Measurements from ENCODE around the gene TCTN1. TPM values are rescaled to one million over a fixed set of nuclear protein-coding genes. Genes with fewer than 3 reads are reported as not detected.
A peak's percentile ranks its signal among the peaks of the same experiment; 100 is the strongest.
"Not testable (repeated sequence)": the region's sequence is repeated elsewhere in the genome, so short reads cannot be mapped to it uniquely, and the experiment has no call there.

Gene TCTN1
- total RNA-seq, 2 donors from 2014 or later, result 40.9 to 42.0 TPM

DNA sequence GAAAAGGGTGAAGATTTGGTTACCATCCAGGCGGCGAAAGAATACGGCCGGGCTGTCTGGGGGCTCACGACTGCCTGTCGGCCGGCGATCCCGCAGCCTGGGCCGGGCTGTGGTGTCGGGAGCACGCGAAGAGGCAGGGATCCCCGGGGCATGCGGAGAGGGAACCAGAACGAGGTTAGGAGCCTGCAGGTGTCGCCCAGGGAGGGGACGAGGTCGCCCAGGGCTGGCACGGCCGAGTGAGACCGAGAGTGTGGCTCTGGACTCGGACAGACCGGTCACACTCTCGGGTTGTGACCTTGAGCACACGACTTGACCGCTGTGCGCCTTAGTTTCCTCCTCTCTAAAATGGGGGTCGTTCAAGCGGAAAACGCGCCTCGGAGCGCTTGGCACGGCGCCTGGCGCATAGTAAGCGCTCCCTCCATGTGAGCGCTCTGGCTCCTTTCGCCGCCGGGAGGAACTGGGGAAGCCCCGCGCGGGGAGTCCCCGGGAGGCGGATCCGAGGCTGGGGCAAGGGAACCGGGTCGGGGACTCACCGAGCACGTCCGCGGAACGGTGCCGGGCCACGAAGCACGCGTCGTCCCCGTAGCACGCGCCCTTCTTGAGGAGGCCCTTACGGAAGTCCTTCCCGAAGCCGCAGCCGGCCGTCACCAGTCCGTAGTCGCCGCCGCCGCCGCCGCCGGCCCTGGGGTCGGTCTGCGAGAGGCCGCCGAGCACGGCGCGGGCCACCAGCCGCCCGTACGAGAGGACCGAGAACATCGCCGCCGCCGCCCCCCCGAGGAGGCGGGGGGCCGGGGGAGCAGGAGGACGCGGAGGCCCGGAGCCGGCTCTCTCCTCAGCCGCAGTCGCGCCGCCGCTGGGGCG lies 31.4 kb upstream of the TCTN1 start:
- Histone ChIP-seq H3K36me3 (no peaks in the 10 kb centered on the region), H3K27ac (peak overlapping the region; percentile 60 to 87), H3K4me1 (ENCODE audit: control insufficient read depth in 1 of 2, low read depth in 2 of 2) (peaks cover 37 to 42% of the 10 kb centered on the region in 2 donors), H3K27me3 (replicated peaks; ENCODE audit: insufficient read depth) (no peaks in the 10 kb centered on the region), H3K9me3 (no peaks in the 10 kb centered on the region), H3K4me3 (peak overlapping the region; percentile 82)
- DNase-seq (ENCODE audit: low spot score), result no peak
- TF ChIP-seq, protein P1, sequence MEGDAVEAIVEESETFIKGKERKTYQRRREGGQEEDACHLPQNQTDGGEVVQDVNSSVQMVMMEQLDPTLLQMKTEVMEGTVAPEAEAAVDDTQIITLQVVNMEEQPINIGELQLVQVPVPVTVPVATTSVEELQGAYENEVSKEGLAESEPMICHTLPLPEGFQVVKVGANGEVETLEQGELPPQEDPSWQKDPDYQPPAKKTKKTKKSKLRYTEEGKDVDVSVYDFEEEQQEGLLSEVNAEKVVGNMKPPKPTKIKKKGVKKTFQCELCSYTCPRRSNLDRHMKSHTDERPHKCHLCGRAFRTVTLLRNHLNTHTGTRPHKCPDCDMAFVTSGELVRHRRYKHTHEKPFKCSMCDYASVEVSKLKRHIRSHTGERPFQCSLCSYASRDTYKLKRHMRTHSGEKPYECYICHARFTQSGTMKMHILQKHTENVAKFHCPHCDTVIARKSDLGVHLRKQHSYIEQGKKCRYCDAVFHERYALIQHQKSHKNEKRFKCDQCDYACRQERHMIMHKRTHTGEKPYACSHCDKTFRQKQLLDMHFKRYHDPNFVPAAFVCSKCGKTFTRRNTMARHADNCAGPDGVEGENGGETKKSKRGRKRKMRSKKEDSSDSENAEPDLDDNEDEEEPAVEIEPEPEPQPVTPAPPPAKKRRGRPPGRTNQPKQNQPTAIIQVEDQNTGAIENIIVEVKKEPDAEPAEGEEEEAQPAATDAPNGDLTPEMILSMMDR (IDR thresholded peaks at IDR 0.05), result no peak
- ATAC-seq (ENCODE audit: insufficient number of reproducible peaks, low FRiP score, low read depth), result peak; percentile 39

- Histone ChIP-seq H3K9me3 (no peaks in the 10 kb centered on the region), H3K4me1 (ENCODE audit: control insufficient read depth in 1 of 2, low read depth in 2 of 2) (peaks cover 31 to 42% of the 10 kb centered on the region in 2 donors)
- TF ChIP-seq, protein P1 (IDR thresholded peaks at IDR 0.05), result no peak
These were observed 30.5 kb upstream of the TCTN1 start, which contains the start of gene PPTC7 for GRCh38 chr12:110583137-110584059. TSS of gene PPTC7 (minus strand) at chr12:110583318. CDS start at chr12:110583031, 287 bp downstream.

GRCh38 chr12:110585231-110585799 lies 28.6 kb upstream of the TCTN1 start:
- DNase-seq (ENCODE audit: low spot score), result peak; percentile 28
- ATAC-seq (ENCODE audit: insufficient number of reproducible peaks, low FRiP score, low read depth), result no peak
- Histone ChIP-seq H3K4me1 (ENCODE audit: control insufficient read depth in 1 of 2, low read depth in 2 of 2) (peaks cover 31 to 38% of the 10 kb centered on the region in 2 donors), H3K4me3 (peak overlapping the region; percentile 18), H3K9me3 (no peaks in the 10 kb centered on the region), H3K27ac (peak overlapping the region in 1 of 2 donors; percentile 13), H3K27me3 (replicated peaks; ENCODE audit: insufficient read depth) (no peaks in the 10 kb centered on the region), H3K36me3 (no peaks in the 10 kb centered on the region)
- TF ChIP-seq, protein P1 (IDR thresholded peaks at IDR 0.05), result no peak

More at GRCh38 chr12:110583137-110584059, 30.5 kb upstream of the TCTN1 start, which contains the start of gene PPTC7:
- DNase-seq (ENCODE audit: low spot score) (peak; percentile 90), ATAC-seq (ENCODE audit: insufficient number of reproducible peaks, low FRiP score, low read depth) (peak; percentile 97)
- peak within 1 kb of the TSS; percentile 82 for H3K4me3 ChIP-seq
- H3K27me3 ChIP-seq (replicated peaks; ENCODE audit: insufficient read depth), result no peaks in the 10 kb centered on the region
- H3K36me3 ChIP-seq, result no peaks in the 10 kb centered on the region
- H3K27ac ChIP-seq, result peak within 1 kb of the TSS; percentile 60 to 87

DNA sequence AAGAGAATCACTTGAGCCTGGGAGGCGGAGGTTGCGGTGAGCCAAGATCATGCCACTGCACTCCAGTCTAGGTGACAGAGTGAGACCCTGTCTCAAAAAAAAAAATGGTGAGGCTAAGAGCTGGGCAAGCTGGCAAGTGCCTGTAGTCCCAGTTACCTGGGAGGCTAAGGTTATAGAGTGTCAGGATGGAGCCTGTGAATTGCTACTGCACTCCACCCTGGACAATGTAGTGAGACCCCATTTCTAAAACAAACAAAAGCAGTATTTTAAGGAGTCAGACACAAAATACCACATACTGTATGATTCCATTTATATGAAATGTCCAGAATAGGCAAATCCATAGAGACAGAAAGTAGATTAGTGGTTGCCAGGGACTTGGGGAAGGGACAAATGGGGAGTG lies 26.8 kb upstream of the TCTN1 start:
- not testable (repeated sequence) for DNase-seq (ENCODE audit: low spot score); H3K9me3 ChIP-seq; H3K27ac ChIP-seq; ATAC-seq (ENCODE audit: insufficient number of reproducible peaks, low FRiP score, low read depth); H3K36me3 ChIP-seq; H3K27me3 ChIP-seq (replicated peaks; ENCODE audit: insufficient read depth); H3K4me3 ChIP-seq
- peaks cover 19 to 33% of the 10 kb centered on the region in 2 donors for H3K4me1 ChIP-seq (ENCODE audit: control insufficient read depth in 1 of 2, low read depth in 2 of 2)

DNA sequence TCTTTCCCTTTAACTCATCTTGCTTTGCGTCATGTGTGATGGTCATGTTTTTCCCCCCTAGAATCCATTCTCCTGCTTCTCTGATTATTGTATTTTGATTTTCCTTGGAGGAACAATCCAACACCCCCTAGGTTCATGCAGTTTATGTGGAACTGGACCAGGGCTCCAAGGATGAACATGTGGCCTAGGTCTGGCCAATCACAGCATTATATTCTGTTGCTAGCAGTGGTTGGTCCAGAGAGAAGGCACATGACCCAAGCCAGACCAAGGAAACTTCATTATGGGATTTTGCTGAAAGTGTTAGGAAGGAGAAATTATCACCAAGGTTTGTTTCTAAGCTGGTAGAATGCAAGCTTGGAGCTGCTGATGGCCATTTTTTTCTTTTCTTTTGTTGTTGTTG lies 23.9 kb upstream of the TCTN1 start:
- Histone ChIP-seq H3K4me3 (no peak overlapping the region), H3K27me3 (replicated peaks; ENCODE audit: insufficient read depth) (no peaks in the 10 kb centered on the region), H3K36me3 (no peaks in the 10 kb centered on the region), H3K27ac (peak overlapping the region in 1 of 2 donors; percentile 58), H3K4me1 (ENCODE audit: control insufficient read depth in 1 of 2, low read depth in 2 of 2) (peaks cover 10 to 21% of the 10 kb centered on the region in 2 donors), H3K9me3 (no peaks in the 10 kb centered on the region)
- TF ChIP-seq, protein P1 (IDR thresholded peaks at IDR 0.05), result no peak
- no peak for DNase-seq (ENCODE audit: low spot score)
- no peak for ATAC-seq (ENCODE audit: insufficient number of reproducible peaks, low FRiP score, low read depth)
